ENCODE measurements around the gene SPOCK2. TPM values are rescaled to one million over a fixed set of nuclear protein-coding genes. Genes with fewer than 3 reads are reported as not detected.

The SPOCK2 gene
- total RNA-seq, 1 experiment from 2014 or later = 0.32 TPM

DNA sequence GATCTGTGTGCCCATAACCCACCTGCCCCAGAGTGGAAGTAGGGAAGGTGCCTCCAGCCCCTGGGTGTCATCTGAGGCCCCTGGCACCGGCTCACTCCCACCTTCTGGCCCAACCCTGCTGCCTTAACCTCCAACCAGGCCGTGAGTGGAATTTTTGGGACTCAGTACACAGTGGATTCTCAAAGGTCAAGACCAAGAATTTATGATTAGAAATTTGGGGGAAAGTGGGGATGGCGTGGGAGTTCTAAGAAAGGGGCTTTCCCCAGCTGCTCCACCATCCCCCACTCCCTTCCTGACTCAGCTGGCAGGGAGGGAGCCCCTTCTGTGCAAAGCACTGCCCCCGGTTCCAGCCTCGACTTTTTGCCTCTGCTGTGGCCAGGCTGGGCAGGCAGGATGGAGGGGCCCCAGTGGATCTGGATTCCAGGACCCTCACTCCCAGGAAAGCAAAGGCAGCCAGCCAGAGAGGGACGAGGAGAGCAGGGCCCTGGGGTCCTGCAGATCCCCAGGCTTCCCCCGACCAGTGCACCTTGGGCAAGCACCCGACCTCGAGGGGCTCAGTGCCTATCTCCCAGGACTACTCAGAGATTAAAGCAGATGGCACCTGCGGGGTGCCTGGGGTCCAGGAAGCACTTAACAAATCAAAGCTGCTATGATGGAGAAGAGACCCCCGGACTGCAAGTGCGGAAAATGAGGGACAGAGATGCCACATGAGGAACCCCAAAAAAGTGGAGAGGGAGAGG, 12.8 kb downstream of the SPOCK2 start:
- intact Hi-C loops (cut with micrococcal nuclease; ENCODE audit: unreplicated experiment) = no loop called here
- ChIA-PET CTCF (interaction anchor here (0.6 kb wide), 1 partner anchor 27 kb away, joined by 3 read pairs; no protein-coding TSS in a partner anchor), POLR2A (ENCODE audit: low non-redundant PET) (no interaction called here)
- no TSS peak for BruUV-seq (replicated peaks)
- peaks cover 13% of the 10 kb centered on the region for H3K4me1 ChIP-seq (ENCODE audit: insufficient read depth, low read length, poor library complexity, severe bottlenecking)
- no peak overlapping the region for H3K27ac ChIP-seq (ENCODE audit: low read depth, low read length, poor library complexity, severe bottlenecking)
- H3K9me3 ChIP-seq (ENCODE audit: low read depth, low read length, poor library complexity, severe bottlenecking) = no peaks in the 10 kb centered on the region
- no peak overlapping the region for H3K4me3 ChIP-seq (ENCODE audit: low read depth, low read length, poor library complexity, severe bottlenecking)
- no peaks in the 10 kb centered on the region for H3K27me3 ChIP-seq (replicated peaks; ENCODE audit: insufficient read depth, low read depth, low read length, poor library complexity)
- TF ChIP-seq CTCF (conservative IDR thresholded peaks at IDR 0.05; ENCODE audit: low read depth, low read length) (no peak), EZH2 (IDR thresholded peaks at IDR 0.05; ENCODE audit: borderline replicate concordance, low read depth, low read length, poor library complexity, severe bottlenecking) (no peak)
- DNase-seq (ENCODE audit: low spot score) = no peak
- H3K36me3 ChIP-seq (ENCODE audit: insufficient read depth, low read length, poor library complexity, severe bottlenecking) = no peaks in the 10 kb centered on the region

DNA sequence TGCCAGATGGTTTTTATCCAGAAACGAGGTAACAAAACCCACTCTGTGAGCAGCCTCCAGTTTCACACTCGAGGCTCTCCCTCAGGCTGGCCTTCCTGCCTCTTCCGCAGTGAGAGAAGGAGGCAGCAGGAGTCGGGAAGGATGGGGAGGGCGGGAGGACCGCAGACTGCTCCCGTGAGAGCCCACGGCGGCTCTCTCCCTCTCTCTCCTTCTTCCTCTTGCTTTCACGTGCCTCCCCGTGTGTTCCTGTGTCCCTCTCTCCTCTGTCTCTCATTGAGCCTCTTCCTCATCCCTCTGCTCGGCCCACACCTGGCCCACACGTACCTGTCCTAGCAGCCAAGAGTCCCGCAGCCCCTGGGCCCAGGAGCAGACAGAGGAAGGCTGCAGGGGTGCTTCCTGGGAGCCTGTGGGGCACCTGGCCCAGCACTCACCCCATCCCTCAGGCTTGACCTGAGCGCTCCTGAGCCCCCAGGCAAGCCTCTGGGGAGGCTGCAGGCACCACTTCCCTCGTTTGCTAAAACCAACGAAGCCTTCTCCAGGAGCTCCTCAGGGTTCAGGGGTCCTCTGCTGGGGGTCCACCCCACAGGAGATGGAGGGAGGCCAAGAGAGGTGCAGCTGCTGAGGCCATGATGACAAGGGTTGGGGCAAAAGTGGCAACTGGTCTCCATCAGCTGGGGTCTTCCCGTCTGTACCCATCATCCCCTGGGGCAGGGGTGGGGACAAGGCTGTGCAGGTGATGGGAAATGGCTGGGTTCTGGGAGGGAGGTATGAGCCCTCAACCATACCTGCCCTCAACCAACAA, 13.6 kb downstream of the SPOCK2 start:
- no peaks in the 10 kb centered on the region for H3K9me3 ChIP-seq (ENCODE audit: low read depth, low read length, poor library complexity, severe bottlenecking)
- H3K4me3 ChIP-seq (ENCODE audit: low read depth, low read length, poor library complexity, severe bottlenecking) = no peak overlapping the region
- intact Hi-C loops (cut with micrococcal nuclease; ENCODE audit: unreplicated experiment) = no loop called here
- H3K36me3 ChIP-seq (ENCODE audit: insufficient read depth, low read length, poor library complexity, severe bottlenecking) = no peaks in the 10 kb centered on the region
- TF ChIP-seq EZH2 (IDR thresholded peaks at IDR 0.05; ENCODE audit: borderline replicate concordance, low read depth, low read length, poor library complexity, severe bottlenecking) = no peak
- no peak for TF ChIP-seq CTCF (conservative IDR thresholded peaks at IDR 0.05; ENCODE audit: low read depth, low read length)
- POLR2A ChIA-PET (ENCODE audit: low non-redundant PET) = no interaction called here
- no peaks in the 10 kb centered on the region for H3K27me3 ChIP-seq (replicated peaks; ENCODE audit: insufficient read depth, low read depth, low read length, poor library complexity)
- CTCF ChIA-PET = no interaction called here
- peaks cover 10% of the 10 kb centered on the region for H3K4me1 ChIP-seq (ENCODE audit: insufficient read depth, low read length, poor library complexity, severe bottlenecking)
- no TSS peak for BruUV-seq (replicated peaks)
- no peak overlapping the region for H3K27ac ChIP-seq (ENCODE audit: low read depth, low read length, poor library complexity, severe bottlenecking)
- DNase-seq (ENCODE audit: low spot score) = no peak

GRCh38 chr10:72073708-72074573, 14.4 kb downstream of the SPOCK2 start:
- no peaks in the 10 kb centered on the region for H3K9me3 ChIP-seq (ENCODE audit: low read depth, low read length, poor library complexity, severe bottlenecking)
- no peak overlapping the region for H3K4me3 ChIP-seq (ENCODE audit: low read depth, low read length, poor library complexity, severe bottlenecking)
- H3K36me3 ChIP-seq (ENCODE audit: insufficient read depth, low read length, poor library complexity, severe bottlenecking) = no peaks in the 10 kb centered on the region
- peaks cover 2% of the 10 kb centered on the region for H3K4me1 ChIP-seq (ENCODE audit: insufficient read depth, low read length, poor library complexity, severe bottlenecking)
- no peaks in the 10 kb centered on the region for H3K27me3 ChIP-seq (replicated peaks; ENCODE audit: insufficient read depth, low read depth, low read length, poor library complexity)
- POLR2A ChIA-PET (ENCODE audit: low non-redundant PET) = no interaction called here
- no peak overlapping the region for H3K27ac ChIP-seq (ENCODE audit: low read depth, low read length, poor library complexity, severe bottlenecking)
- CTCF ChIA-PET = no interaction called here
- no TSS peak for BruUV-seq (replicated peaks)
- TF ChIP-seq CTCF (conservative IDR thresholded peaks at IDR 0.05; ENCODE audit: low read depth, low read length) (no peak), EZH2 (IDR thresholded peaks at IDR 0.05; ENCODE audit: borderline replicate concordance, low read depth, low read length, poor library complexity, severe bottlenecking) (no peak)
- no peak for DNase-seq (ENCODE audit: low spot score)
- intact Hi-C loops (cut with micrococcal nuclease; ENCODE audit: unreplicated experiment) = no loop called here
